Stimulated activated CD4-positive, alpha-beta T cell treated with anti-CD3 and anti-CD28 coated beads, Interleukin-15, amount 100 ng/mL, for 48 hours (primary cell): ENCODE data around the gene NT5E.
"Not testable (repeated sequence)": the region's sequence is repeated elsewhere in the genome, so short reads cannot be mapped to it uniquely, and the experiment has no call there.

ENCODE experiments used
- DNase-seq, 2 donors: peaks; one replicate each; pipeline ENCODE4 v3.0.0-alpha.2; 2020; ENCODE audit warnings: low read depth in 2 of 2

NT5E gene

GRCh38 chr6:85493389-85493788 lies 43.5 kb downstream of the NT5E start:
- DNase-seq, result no peak

- DNase-seq, result no peak
Measured at GRCh38 chr6:85494547-85495536, 45.0 kb downstream of the NT5E start.

- DNase-seq, result no peak
Measured at GRCh38 chr6:85496009-85496579, 46.2 kb downstream of the NT5E start.

- no peak for DNase-seq
Measured at GRCh38 chr6:85496856-85497255, 47.0 kb downstream of the NT5E start.

GRCh38 chr6:85498596-85499258 lies 48.8 kb downstream of the NT5E start:
- DNase-seq, result no peak

GRCh38 chr6:85506441-85507093 lies 56.7 kb downstream of the NT5E start:
- DNase-seq, result no peak

GRCh38 chr6:85516168-85516567 lies 66.3 kb downstream of the NT5E start:
- DNase-seq, result no peak

GRCh38 chr6:85524281-85524680 lies 74.4 kb downstream of the NT5E start:
- DNase-seq, result not testable (repeated sequence)

GRCh38 chr6:85537055-85537494 lies 87.2 kb downstream of the NT5E start:
- DNase-seq, result no peak

GRCh38 chr6:85544776-85545175 lies 94.9 kb downstream of the NT5E start:
- DNase-seq, result no peak
